GM19467 (cell line): ENCODE results near the gene IER3.

Experiments
- ATAC-seq: cut with Tn5 transposase; IDR thresholded peaks from one replicate; pipeline ENCODE4 v1.9.1; 2021; ENCODE audit warnings: mild to moderate bottlenecking, moderate library complexity; ENCODE audit not compliant: unreplicated experiment

The IER3 gene, protein sequence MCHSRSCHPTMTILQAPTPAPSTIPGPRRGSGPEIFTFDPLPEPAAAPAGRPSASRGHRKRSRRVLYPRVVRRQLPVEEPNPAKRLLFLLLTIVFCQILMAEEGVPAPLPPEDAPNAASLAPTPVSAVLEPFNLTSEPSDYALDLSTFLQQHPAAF

GRCh38 chr6:30744054-30744805, at the start of gene IER3:
Gene IER3 (minus strand): TSS chr6:30744547. CDS start chr6:30744518, 29 bp downstream.
- no peak for ATAC-seq

- no peak for ATAC-seq
Measured at GRCh38 chr6:30793521-30794194, 49.3 kb upstream of the IER3 start.

- no peak for ATAC-seq
Measured at GRCh38 chr6:30792786-30793185, 48.4 kb upstream of the IER3 start.

DNA sequence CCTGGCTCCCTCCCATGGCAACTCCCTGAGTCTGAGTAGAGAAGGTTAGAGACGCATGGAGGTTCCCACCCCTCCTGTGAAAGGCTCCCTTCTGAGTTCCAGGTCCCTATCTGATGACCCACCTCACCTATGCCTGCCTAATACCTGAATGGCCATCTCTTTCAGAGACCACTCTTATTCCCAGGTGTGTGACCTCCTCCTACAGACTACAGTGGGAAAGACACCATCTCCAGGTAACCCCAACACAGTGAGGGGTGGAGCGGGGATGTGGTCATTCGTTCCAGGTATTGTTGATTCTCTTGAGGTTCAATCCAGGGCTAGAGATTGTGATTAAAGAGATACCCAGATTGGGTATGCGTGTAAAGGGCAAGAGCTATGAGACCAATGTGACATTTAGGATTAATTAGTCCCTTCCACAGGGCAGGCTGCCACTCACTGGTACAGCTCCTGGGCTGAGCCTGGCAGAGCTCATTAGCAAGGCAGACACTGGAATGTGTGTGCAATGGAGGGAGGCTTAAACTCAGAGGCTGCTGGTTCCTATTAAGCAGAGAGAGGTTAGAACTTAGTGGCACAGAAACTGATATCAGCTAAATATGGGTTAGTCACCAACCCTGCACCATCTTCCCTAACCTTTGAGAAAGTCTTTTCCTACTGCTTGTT, 46.5 kb upstream of the IER3 start:
- ATAC-seq = no peak

- ATAC-seq = no peak
Measured at GRCh38 chr6:30789606-30790005, 45.3 kb upstream of the IER3 start.

- ATAC-seq = no peak
Measured at GRCh38 chr6:30787954-30788353, 43.6 kb upstream of the IER3 start.

DNA sequence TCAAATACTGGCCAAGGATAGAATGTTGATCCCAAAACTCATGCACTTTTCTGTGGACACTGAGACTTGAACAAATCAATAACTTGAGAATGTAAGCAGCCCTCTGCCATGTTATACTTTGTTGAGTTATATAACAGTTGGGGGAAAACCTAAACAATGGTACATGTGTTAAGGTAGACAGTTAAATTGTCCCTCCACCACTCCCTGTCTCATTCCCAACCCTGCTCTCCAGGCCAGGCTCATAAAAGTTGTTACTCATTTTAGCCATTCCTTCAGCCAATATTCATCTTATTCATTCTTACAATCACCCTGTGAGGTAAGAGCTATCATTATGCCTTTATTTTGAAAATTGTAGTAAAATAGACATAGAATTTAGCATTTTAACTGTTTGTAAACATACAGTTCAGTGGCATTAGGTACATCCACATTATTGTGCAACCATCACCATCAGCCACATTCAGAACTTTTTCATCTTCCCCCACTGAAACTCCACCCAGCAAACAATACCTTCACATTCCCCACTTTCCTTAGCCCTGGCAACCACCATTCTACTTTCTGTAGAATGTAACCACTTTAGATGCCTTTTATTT, 38.2 kb upstream of the IER3 start:
- ATAC-seq = no peak

DNA sequence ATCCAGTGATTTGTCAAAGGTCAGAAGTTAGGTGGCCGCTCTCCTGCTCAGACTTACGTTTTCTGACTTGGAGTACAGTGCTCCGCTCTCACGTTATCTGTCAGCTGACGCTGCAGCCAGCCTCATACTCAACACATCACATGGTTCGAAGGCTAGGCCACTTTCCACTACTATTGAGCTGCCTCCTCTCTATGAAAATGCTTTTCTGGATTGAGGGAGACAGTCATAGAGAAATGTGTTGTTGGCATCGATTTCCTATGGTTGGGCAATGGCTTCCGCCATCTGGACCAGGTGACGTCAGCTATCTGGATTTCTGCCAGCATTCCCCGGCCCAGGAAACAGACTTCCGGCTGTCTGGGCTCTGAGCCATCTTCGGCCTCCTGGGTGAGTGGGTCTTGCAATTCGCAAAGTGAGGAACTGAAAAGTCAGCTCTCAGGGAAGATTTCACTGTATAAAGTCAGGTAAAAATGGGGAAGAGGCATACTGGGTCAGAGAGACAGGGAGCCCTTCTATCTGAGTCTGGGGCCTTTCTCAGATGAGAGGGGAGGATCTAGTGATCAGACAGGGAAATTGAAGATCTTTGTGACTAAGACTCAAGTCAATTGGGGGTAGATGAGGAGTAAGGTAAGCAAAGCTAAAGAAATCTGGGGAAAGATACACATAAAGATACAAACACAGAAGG, 37.5 kb upstream of the IER3 start:
- ATAC-seq = no peak

DNA sequence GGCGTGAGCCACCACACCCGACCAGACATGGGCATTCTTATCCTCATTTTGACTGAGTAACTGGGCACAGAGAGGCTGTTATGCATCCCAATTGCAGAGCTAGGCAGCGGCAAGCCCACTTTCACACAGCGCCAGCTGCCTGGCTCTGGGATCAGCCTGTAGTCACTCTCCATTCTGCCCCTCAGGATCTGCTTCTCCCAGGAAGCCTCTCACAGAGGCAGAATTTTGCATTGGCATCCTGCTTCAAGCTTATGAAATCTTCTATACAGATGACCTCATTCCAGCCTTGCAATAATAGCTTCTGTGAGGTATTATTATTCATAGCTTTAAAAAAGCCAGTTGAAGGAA, 37.0 kb upstream of the IER3 start:
- ATAC-seq = no peak

GRCh38 chr6:30780642-30780920, 36.2 kb upstream of the IER3 start:
- no peak for ATAC-seq

GRCh38 chr6:30779850-30780641, 35.7 kb upstream of the IER3 start:
- ATAC-seq = no peak

- no peak for ATAC-seq
Measured at GRCh38 chr6:30778001-30778635, 33.8 kb upstream of the IER3 start.

GRCh38 chr6:30777155-30777485, 32.8 kb upstream of the IER3 start:
- ATAC-seq = no peak

- no peak for ATAC-seq
Measured at GRCh38 chr6:30776390-30777154, 32.2 kb upstream of the IER3 start.

DNA sequence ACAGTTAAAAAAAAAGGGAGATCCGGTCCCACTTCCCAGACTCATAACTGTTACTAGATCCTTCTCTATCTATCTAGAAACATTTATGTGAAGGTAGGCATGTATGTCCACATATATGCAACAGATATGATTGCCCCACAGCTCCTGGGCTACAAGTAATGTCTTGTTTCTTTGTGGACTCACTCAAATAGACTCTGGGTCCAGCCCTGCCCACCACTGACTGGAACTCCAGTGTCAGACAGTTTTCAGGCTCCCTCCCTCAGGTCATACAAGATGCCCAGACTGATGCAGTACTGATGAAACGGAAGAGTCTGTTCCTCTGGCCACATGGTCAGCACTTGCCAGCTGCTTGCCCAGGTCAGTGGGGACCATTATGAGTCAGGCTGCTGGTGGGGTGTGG, 30.8 kb upstream of the IER3 start:
- ATAC-seq = no peak

- no peak for ATAC-seq
Measured at GRCh38 chr6:30774701-30775100, 30.4 kb upstream of the IER3 start.

GRCh38 chr6:30770592-30770991, 26.2 kb upstream of the IER3 start:
- no peak for ATAC-seq

DNA sequence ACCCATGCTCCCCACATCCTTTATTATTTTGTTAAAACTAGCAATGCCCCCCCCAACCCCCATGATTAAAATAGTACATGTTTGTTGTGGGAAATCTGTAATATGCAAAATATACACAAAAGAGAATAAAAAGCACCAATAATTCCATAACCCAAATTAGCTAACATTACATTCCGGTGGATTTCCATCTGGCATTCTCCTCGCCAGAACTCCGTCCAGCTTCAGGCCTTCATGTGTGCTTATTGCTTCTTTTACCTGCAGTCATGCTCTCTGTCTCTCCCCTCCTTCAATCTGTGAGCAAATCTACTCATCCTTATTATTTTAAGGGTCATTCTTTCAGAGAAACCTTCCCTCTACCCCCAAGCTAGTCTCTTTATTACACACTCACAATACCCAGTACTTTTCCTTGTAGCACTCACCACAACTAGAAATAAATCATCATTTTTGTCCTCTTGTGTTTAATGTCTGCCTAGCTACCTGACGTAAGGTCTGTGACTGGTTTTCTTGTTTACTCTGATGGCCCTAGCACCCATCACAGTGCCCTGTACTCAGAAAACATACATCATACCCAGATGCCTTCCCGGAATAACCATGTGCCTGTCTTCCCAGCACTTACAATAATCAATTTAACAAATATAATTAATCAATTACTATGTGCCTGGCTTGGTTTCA, 25.6 kb upstream of the IER3 start:
- ATAC-seq = no peak
